SU-DHL-6 (cell line): ENCODE measurements around the gene STX8.

ENCODE experiments used
- H2AFZ ChIP-seq: fragments of 200-600 bp; sonication (generic); 2 replicates; pipeline ENCODE4 v1.6.1; 2014; ENCODE audit warnings: low read depth, mild to moderate bottlenecking, moderate library complexity, mixed read lengths, antibody characterized with exemption, low read length; ENCODE audit not compliant: severe bottlenecking
- H3F3A ChIP-seq: fragments of 200-600 bp; shearing (Covaris generic); 2 replicates; pipeline ENCODE4 v1.6.0; 2016; ENCODE audit warnings: antibody characterized with exemption, mild to moderate bottlenecking; ENCODE audit not compliant: insufficient read depth
- H3K27ac ChIP-seq: fragments of 200-600 bp; sonication (generic); 2 replicates; pipeline ENCODE4 v1.5.1; 2016; ENCODE audit warnings: low read depth, mild to moderate bottlenecking, low read length, moderate library complexity, mixed read lengths
- H3K27me3 ChIP-seq: fragments of 200-600 bp; sonication (generic), shearing (Covaris generic); 2 replicates; pipeline ENCODE4 v1.6.0; 2014; ENCODE audit warnings: mild to moderate bottlenecking, low read length
- H3K36me3 ChIP-seq: fragments of 200-600 bp; sonication (generic); 2 replicates; pipeline ENCODE4 v1.6.1; 2014; ENCODE audit warnings: mild to moderate bottlenecking, low read length, mixed read lengths
- H3K4me2 ChIP-seq: fragments of 300-600, 200-600 bp; shearing (Covaris generic), sonication (generic); 2 replicates; pipeline ENCODE4 v1.6.0; 2014; ENCODE audit warnings: low read length, low read depth, mild to moderate bottlenecking; ENCODE audit not compliant: poor library complexity, severe bottlenecking
- H3K4me3 ChIP-seq: fragments of 200-600 bp; sonication (generic); 2 replicates; pipeline ENCODE4 v1.5.1; 2014; ENCODE audit warnings: antibody characterized with exemption, low read length, mild to moderate bottlenecking, mixed read lengths; ENCODE audit not compliant: insufficient read depth, poor library complexity, severe bottlenecking
- H3K79me2 ChIP-seq: fragments of 200-600 bp; sonication (generic); 2 replicates; pipeline ENCODE4 v1.6.1; 2014; ENCODE audit warnings: mild to moderate bottlenecking, low read length, moderate library complexity; ENCODE audit not compliant: insufficient read depth
- H3K9ac ChIP-seq: fragments of 200-600 bp; sonication (generic); 2 replicates; pipeline ENCODE4 v1.7.0; 2014; ENCODE audit warnings: mild to moderate bottlenecking, low read length
- H3K9me2 ChIP-seq: fragments of 200-600 bp; sonication (generic); replicated peaks from 2 replicates; pipeline ENCODE4 v1.6.1; 2014; ENCODE audit warnings: low read length; ENCODE audit not compliant: insufficient read depth
- H3K9me3 ChIP-seq: fragments of 200-600 bp; sonication (generic); 2 replicates; pipeline ENCODE4 v1.6.1; 2014; ENCODE audit warnings: low read length, mixed read lengths; ENCODE audit not compliant: insufficient read depth
- H4K20me1 ChIP-seq: fragments of 200-600 bp; sonication (generic); 2 replicates; pipeline ENCODE4 v1.6.1; 2014; ENCODE audit warnings: low read depth, mild to moderate bottlenecking, antibody characterized with exemption, low read length, moderate library complexity, mixed read lengths
- CTCF ChIP-seq: fragments of 200-600 bp; sonication (generic); IDR thresholded peaks from one replicate; pipeline ENCODE4 v1.5.1; 2017; ENCODE audit warnings: antibody characterized with exemption, mild to moderate bottlenecking, low read length, moderate library complexity; ENCODE audit not compliant: insufficient read depth, poor library complexity, severe bottlenecking
- EZH2phosphoT487 ChIP-seq: fragments of 200-600 bp; sonication (generic), shearing (Covaris generic); conservative IDR thresholded peaks from 2 replicates; pipeline ENCODE4 v1.6.1; 2018; ENCODE audit warnings: mild to moderate bottlenecking, antibody characterized with exemption, low read length, moderate library complexity, mixed read lengths

Gene STX8

GRCh38 chr17:9467518-9467917 is 108.1 kb downstream of the STX8 start:
- TF ChIP-seq CTCF: no peak
- no peak for TF ChIP-seq EZH2phosphoT487
- H2AFZ ChIP-seq: no peak overlapping the region
- H3K9me2 ChIP-seq: no peaks in the 10 kb centered on the region
- 0 out of 2 replicates have a peak, but pooled peaks cover 3% of the 10 kb centered on the region for H3F3A ChIP-seq
- no peak overlapping the region for H3K27ac ChIP-seq
- H3K36me3 ChIP-seq: no peaks in the 10 kb centered on the region
- no peak overlapping the region for H3K4me2 ChIP-seq
- no peak overlapping the region for H3K4me3 ChIP-seq
- no peak overlapping the region for H3K9ac ChIP-seq
- H3K27me3 ChIP-seq: no peaks in the 10 kb centered on the region
- no peaks in the 10 kb centered on the region for H3K9me3 ChIP-seq
- H4K20me1 ChIP-seq: no peaks in the 10 kb centered on the region
- H3K79me2 ChIP-seq: no peaks in the 10 kb centered on the region

- Histone ChIP-seq H3K4me2 (no peak overlapping the region), H3K27me3 (no peaks in the 10 kb centered on the region), H2AFZ (no peak overlapping the region), H3K4me3 (no peak overlapping the region), H3K36me3 (no peaks in the 10 kb centered on the region), H3K9me2 (no peaks in the 10 kb centered on the region), H3K79me2 (no peaks in the 10 kb centered on the region), H4K20me1 (no peaks in the 10 kb centered on the region), H3K9ac (no peak overlapping the region), H3K27ac (no peak overlapping the region), H3F3A (0 out of 2 replicates have a peak, but pooled peaks cover 2% of the 10 kb centered on the region), H3K9me3 (no peaks in the 10 kb centered on the region)
- TF ChIP-seq EZH2phosphoT487 (no peak), CTCF (no peak)
Measured at GRCh38 chr17:9465210-9465921, 110.3 kb downstream of the STX8 start.

- Histone ChIP-seq H3K36me3 (no peaks in the 10 kb centered on the region), H3K27me3 (no peaks in the 10 kb centered on the region), H3K9me2 (no peaks in the 10 kb centered on the region), H3K79me2 (no peaks in the 10 kb centered on the region), H3K9ac (no peak overlapping the region), H3F3A (no peaks in the 10 kb centered on the region), H3K9me3 (no peaks in the 10 kb centered on the region), H4K20me1 (no peaks in the 10 kb centered on the region), H2AFZ (no peak overlapping the region), H3K27ac (no peak overlapping the region), H3K4me2 (no peak overlapping the region), H3K4me3 (no peak overlapping the region)
- TF ChIP-seq EZH2phosphoT487: no peak
- TF ChIP-seq CTCF: no peak
Measured at GRCh38 chr17:9457005-9457404, 118.6 kb downstream of the STX8 start.
